ENCODE results near the gene YKT6. TPM values are rescaled to one million over a fixed set of nuclear protein-coding genes. Genes with fewer than 3 reads are reported as not detected.

The YKT6 gene
- total and polyA plus RNA-seq, 2 experiments from 2014 or later = 33.5 to 114 TPM

DNA sequence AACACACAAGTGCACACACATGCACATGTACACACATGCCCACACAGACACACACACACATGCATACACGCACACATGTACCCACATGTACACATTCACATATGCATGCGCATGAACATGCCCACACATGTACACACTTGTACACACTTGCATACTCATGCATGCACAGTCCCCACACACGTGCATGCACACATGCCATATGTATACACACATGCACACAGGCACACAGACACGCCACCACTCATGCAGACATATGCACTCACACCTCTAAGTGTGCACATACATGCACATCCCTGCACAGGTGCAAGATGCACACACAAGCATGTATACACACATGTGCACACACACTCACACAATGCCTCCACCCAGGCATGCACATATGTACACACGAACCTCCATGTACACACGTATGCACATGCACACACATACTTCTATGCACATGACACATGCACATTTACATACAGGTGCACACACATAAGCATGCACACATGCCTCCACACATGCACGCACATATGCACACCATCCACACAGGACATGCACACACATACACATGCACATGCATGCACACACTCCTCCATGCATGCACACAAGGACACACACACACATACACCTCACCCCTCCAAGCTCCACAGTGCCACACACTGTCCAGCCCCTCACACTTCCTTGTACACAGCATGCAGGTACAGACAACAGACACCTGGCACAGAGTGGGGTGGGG is 45.8 kb downstream of the YKT6 start:
- Histone ChIP-seq H3K4me2 (no peak overlapping the region), H3K27ac (ENCODE audit: low read depth) (no peak overlapping the region), H4K20me1 (replicated peaks; ENCODE audit: insufficient read depth) (no peaks in the 10 kb centered on the region), H3K27me3 (ENCODE audit: insufficient read depth) (no peaks in the 10 kb centered on the region), H3K36me3 (ENCODE audit: insufficient read depth) (no peaks in the 10 kb centered on the region), H3K4me1 (ENCODE audit: insufficient read depth) (no peaks in the 10 kb centered on the region), H3K9me2 (ENCODE audit: insufficient read depth) (no peaks in the 10 kb centered on the region), H2AFZ (no peak overlapping the region), H3F3A (replicated peaks; ENCODE audit: low read depth) (no peaks in the 10 kb centered on the region), H3K4me3 (no peak overlapping the region), H3K79me2 (replicated peaks; ENCODE audit: insufficient read depth) (no peaks in the 10 kb centered on the region)
- H3K27ac Mint-ChIP-seq = no peak overlapping the region
- no peak overlapping the region for H3K4me3 Mint-ChIP-seq
- no peaks in the 10 kb centered on the region for H3K4me1 Mint-ChIP-seq
- TF ChIP-seq, protein P1, sequence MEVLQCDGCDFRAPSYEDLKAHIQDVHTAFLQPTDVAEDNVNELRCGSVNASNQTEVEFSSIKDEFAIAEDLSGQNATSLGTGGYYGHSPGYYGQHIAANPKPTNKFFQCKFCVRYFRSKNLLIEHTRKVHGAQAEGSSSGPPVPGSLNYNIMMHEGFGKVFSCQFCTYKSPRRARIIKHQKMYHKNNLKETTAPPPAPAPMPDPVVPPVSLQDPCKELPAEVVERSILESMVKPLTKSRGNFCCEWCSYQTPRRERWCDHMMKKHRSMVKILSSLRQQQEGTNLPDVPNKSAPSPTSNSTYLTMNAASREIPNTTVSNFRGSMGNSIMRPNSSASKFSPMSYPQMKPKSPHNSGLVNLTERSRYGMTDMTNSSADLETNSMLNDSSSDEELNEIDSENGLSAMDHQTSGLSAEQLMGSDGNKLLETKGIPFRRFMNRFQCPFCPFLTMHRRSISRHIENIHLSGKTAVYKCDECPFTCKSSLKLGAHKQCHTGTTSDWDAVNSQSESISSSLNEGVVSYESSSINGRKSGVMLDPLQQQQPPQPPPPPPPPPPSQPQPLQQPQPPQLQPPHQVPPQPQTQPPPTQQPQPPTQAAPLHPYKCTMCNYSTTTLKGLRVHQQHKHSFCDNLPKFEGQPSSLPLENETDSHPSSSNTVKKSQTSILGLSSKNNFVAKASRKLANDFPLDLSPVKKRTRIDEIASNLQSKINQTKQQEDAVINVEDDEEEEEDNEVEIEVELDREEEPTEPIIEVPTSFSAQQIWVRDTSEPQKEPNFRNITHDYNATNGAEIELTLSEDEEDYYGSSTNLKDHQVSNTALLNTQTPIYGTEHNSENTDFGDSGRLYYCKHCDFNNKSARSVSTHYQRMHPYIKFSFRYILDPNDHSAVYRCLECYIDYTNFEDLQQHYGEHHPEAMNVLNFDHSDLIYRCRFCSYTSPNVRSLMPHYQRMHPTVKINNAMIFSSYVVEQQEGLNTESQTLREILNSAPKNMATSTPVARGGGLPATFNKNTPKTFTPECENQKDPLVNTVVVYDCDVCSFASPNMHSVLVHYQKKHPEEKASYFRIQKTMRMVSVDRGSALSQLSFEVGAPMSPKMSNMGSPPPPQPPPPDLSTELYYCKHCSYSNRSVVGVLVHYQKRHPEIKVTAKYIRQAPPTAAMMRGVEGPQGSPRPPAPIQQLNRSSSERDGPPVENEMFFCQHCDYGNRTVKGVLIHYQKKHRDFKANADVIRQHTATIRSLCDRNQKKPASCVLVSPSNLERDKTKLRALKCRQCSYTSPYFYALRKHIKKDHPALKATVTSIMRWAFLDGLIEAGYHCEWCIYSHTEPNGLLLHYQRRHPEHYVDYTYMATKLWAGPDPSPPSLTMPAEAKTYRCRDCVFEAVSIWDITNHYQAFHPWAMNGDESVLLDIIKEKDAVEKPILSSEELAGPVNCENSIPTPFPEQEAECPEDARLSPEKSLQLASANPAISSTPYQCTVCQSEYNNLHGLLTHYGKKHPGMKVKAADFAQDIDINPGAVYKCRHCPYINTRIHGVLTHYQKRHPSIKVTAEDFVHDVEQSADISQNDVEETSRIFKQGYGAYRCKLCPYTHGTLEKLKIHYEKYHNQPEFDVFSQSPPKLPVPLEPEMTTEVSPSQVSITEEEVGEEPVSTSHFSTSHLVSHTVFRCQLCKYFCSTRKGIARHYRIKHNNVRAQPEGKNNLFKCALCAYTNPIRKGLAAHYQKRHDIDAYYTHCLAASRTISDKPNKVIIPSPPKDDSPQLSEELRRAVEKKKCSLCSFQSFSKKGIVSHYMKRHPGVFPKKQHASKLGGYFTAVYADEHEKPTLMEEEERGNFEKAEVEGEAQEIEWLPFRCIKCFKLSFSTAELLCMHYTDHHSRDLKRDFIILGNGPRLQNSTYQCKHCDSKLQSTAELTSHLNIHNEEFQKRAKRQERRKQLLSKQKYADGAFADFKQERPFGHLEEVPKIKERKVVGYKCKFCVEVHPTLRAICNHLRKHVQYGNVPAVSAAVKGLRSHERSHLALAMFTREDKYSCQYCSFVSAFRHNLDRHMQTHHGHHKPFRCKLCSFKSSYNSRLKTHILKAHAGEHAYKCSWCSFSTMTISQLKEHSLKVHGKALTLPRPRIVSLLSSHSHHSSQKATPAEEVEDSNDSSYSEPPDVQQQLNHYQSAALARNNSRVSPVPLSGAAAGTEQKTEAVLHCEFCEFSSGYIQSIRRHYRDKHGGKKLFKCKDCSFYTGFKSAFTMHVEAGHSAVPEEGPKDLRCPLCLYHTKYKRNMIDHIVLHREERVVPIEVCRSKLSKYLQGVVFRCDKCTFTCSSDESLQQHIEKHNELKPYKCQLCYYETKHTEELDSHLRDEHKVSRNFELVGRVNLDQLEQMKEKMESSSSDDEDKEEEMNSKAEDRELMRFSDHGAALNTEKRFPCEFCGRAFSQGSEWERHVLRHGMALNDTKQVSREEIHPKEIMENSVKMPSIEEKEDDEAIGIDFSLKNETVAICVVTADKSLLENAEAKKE (CRISPR knock-in tag; IDR thresholded peaks at IDR 0.05) = no peak
- TF ChIP-seq, protein P2, sequence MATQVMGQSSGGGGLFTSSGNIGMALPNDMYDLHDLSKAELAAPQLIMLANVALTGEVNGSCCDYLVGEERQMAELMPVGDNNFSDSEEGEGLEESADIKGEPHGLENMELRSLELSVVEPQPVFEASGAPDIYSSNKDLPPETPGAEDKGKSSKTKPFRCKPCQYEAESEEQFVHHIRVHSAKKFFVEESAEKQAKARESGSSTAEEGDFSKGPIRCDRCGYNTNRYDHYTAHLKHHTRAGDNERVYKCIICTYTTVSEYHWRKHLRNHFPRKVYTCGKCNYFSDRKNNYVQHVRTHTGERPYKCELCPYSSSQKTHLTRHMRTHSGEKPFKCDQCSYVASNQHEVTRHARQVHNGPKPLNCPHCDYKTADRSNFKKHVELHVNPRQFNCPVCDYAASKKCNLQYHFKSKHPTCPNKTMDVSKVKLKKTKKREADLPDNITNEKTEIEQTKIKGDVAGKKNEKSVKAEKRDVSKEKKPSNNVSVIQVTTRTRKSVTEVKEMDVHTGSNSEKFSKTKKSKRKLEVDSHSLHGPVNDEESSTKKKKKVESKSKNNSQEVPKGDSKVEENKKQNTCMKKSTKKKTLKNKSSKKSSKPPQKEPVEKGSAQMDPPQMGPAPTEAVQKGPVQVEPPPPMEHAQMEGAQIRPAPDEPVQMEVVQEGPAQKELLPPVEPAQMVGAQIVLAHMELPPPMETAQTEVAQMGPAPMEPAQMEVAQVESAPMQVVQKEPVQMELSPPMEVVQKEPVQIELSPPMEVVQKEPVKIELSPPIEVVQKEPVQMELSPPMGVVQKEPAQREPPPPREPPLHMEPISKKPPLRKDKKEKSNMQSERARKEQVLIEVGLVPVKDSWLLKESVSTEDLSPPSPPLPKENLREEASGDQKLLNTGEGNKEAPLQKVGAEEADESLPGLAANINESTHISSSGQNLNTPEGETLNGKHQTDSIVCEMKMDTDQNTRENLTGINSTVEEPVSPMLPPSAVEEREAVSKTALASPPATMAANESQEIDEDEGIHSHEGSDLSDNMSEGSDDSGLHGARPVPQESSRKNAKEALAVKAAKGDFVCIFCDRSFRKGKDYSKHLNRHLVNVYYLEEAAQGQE (IDR thresholded peaks at IDR 0.05; ENCODE audit: unreplicated experiment) = no peak
- no peak for TF ChIP-seq STAT1 (IDR thresholded peaks at IDR 0.05; ENCODE audit: unreplicated experiment)
- no peak for TF ChIP-seq ZNF331 (CRISPR knock-in tag; IDR thresholded peaks at IDR 0.05; ENCODE audit: low read depth)
- TF ChIP-seq EZH2phosphoT487 (IDR thresholded peaks at IDR 0.05; ENCODE audit: unreplicated experiment) = no peak
- TF ChIP-seq, protein P3, sequence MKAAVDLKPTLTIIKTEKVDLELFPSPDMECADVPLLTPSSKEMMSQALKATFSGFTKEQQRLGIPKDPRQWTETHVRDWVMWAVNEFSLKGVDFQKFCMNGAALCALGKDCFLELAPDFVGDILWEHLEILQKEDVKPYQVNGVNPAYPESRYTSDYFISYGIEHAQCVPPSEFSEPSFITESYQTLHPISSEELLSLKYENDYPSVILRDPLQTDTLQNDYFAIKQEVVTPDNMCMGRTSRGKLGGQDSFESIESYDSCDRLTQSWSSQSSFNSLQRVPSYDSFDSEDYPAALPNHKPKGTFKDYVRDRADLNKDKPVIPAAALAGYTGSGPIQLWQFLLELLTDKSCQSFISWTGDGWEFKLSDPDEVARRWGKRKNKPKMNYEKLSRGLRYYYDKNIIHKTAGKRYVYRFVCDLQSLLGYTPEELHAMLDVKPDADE (IDR thresholded peaks at IDR 0.05) = no peak
- no peak for TF ChIP-seq NANOG (IDR thresholded peaks at IDR 0.05; ENCODE audit: borderline replicate concordance)
- TF ChIP-seq CREB1 (CRISPR knock-in tag; IDR thresholded peaks at IDR 0.05; ENCODE audit: low read depth) = no peak
- TF ChIP-seq, protein P4, sequence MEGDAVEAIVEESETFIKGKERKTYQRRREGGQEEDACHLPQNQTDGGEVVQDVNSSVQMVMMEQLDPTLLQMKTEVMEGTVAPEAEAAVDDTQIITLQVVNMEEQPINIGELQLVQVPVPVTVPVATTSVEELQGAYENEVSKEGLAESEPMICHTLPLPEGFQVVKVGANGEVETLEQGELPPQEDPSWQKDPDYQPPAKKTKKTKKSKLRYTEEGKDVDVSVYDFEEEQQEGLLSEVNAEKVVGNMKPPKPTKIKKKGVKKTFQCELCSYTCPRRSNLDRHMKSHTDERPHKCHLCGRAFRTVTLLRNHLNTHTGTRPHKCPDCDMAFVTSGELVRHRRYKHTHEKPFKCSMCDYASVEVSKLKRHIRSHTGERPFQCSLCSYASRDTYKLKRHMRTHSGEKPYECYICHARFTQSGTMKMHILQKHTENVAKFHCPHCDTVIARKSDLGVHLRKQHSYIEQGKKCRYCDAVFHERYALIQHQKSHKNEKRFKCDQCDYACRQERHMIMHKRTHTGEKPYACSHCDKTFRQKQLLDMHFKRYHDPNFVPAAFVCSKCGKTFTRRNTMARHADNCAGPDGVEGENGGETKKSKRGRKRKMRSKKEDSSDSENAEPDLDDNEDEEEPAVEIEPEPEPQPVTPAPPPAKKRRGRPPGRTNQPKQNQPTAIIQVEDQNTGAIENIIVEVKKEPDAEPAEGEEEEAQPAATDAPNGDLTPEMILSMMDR (conservative IDR thresholded peaks at IDR 0.05; ENCODE audit: low read depth in 2 of 2) = no peak
- TF ChIP-seq JUNB (IDR thresholded peaks at IDR 0.05; ENCODE audit: unreplicated experiment) = no peak
- no peak for TF ChIP-seq EZH2 (IDR thresholded peaks at IDR 0.05; ENCODE audit: low read depth, unreplicated experiment)
- no peak for TF ChIP-seq ZNF114 (CRISPR knock-in tag; IDR thresholded peaks at IDR 0.05)
- no peak for TF ChIP-seq POLR2AphosphoS5 (IDR thresholded peaks at IDR 0.05; ENCODE audit: low read depth)
- H3K27me3 Mint-ChIP-seq (ENCODE audit: insufficient read depth, low read depth, poor library complexity) = peaks cover 12% of the 10 kb centered on the region
- ATAC-seq (no peak), DNase-seq (ENCODE audit: low spot score) (no peak)
- H3K9me3 Mint-ChIP-seq = no peaks in the 10 kb centered on the region; the same call in 2 of the 3 replicates
- no peaks in the 10 kb centered on the region for H3K36me3 Mint-ChIP-seq (ENCODE audit: low read depth)
